Hepatocyte (in vitro differentiated cells): ENCODE measurements around the gene LRCOL1. TPM values are rescaled to one million over a fixed set of nuclear protein-coding genes. Genes with fewer than 3 reads are reported as not detected.

ENCODE experiments used
- DNase-seq: peaks from one replicate; pipeline ENCODE4 v3.0.0-alpha.2; 2016; ENCODE audit warnings: low spot score
- H2AFZ ChIP-seq: fragments of 200-600 bp; sonication (generic); 2 replicates; pipeline ENCODE4 v1.6.0; 2016; ENCODE audit warnings: antibody characterized with exemption, mild to moderate bottlenecking
- H3K27ac ChIP-seq: fragments of 200-600 bp; sonication (generic); 2 replicates; pipeline ENCODE4 v1.5.1; 2016; ENCODE audit warnings: mild to moderate bottlenecking
- H3K27me3 ChIP-seq: fragments of 200-600 bp; sonication (generic); 2 replicates; pipeline ENCODE4 v1.6.1; 2016
- H3K36me3 ChIP-seq: fragments of 200-600 bp; sonication (generic); replicated peaks from 2 replicates; pipeline ENCODE4 v1.5.1; 2016; ENCODE audit warnings: low read depth; ENCODE audit not compliant: insufficient read depth
- H3K4me1 ChIP-seq: fragments of 200-600 bp; sonication (generic); 2 replicates; pipeline ENCODE4 v1.5.1; 2016; ENCODE audit warnings: mild to moderate bottlenecking, moderate library complexity; ENCODE audit not compliant: insufficient read depth
- H3K4me2 ChIP-seq: fragments of 200-600 bp; sonication (generic); 2 replicates; pipeline ENCODE4 v1.6.0; 2016
- H3K4me3 ChIP-seq: fragments of 200-600 bp; sonication (generic); 2 replicates; pipeline ENCODE4 v1.5.1; 2016; ENCODE audit warnings: mild to moderate bottlenecking
- H3K79me2 ChIP-seq: fragments of 200-600 bp; sonication (generic); 2 replicates; pipeline ENCODE4 v1.6.0; 2017; ENCODE audit warnings: mild to moderate bottlenecking
- H3K9me2 ChIP-seq: fragments of 200-600 bp; sonication (generic); replicated peaks from 2 replicates; pipeline ENCODE4 v1.6.0; 2017; ENCODE audit warnings: mild to moderate bottlenecking; ENCODE audit not compliant: insufficient read depth
- H3K9me3 ChIP-seq: fragments of 200-600 bp; sonication (generic); 2 replicates; pipeline ENCODE4 v1.5.1; 2016; ENCODE audit warnings: low read depth, mild to moderate bottlenecking
- H4K20me1 ChIP-seq: fragments of 200-600 bp; sonication (generic); 2 replicates; pipeline ENCODE4 v1.6.0; 2016; ENCODE audit warnings: mild to moderate bottlenecking; ENCODE audit not compliant: insufficient read depth, poor library complexity, severe bottlenecking
- EZH2 ChIP-seq: fragments of 200-600 bp; sonication (generic); IDR thresholded peaks from 2 replicates; pipeline ENCODE4 v1.6.1; 2016; ENCODE audit warnings: antibody characterized with exemption, mild to moderate bottlenecking, borderline replicate concordance
- EZH2phosphoT487 ChIP-seq: fragments of 200-600 bp; sonication (generic); IDR thresholded peaks from one replicate; pipeline ENCODE4 v1.6.1; 2018; ENCODE audit warnings: antibody characterized with exemption, mild to moderate bottlenecking, low read depth, moderate library complexity; ENCODE audit not compliant: unreplicated experiment, severe bottlenecking
- WGBS: methylation state at CpG from one replicate; pipeline ENCODE4 v1.1.6; 2016; ENCODE audit warnings: low lambda C conversion rate; ENCODE audit errors: missing lambda C conversion rate; 5-methylcytosine and 5-hydroxymethylcytosine counted together
- polyA plus RNA-seq: library from polyadenylated mRNA; unstranded; fragments of >200 nt; fragmentation: Nextera tagmentation; extraction: Ambion mirVana; gene quantifications from 2 replicates; pipeline ENCODE4 v1.2.1, GENCODE V29; 2016
- total RNA-seq: library from RNA; depleted of rRNA; stranded (reverse); fragments of >200 nt; gene quantifications from 2 replicates; pipeline ENCODE4 v1.2.3, GENCODE V29; 2014
- TF ChIP-seq, protein P1 (sequence below): fragments of 200-600 bp; sonication (generic); IDR thresholded peaks from 2 replicates; pipeline ENCODE4 v1.5.1; 2016; ENCODE audit warnings: antibody characterized with exemption, mild to moderate bottlenecking; ENCODE audit not compliant: poor library complexity

LRCOL1 gene
- total and polyA plus RNA-seq, 2 experiments from 2014 or later: 0.28 TPM; not detected in 1

GRCh38 chr12:132649226-132649945, 39.0 kb upstream of the LRCOL1 start:
- Histone ChIP-seq H2AFZ (no peak overlapping the region), H3K79me2 (no peaks in the 10 kb centered on the region), H3K9me2 (no peaks in the 10 kb centered on the region), H3K27me3 (no peaks in the 10 kb centered on the region), H3K4me2 (no peak overlapping the region), H3K9me3 (no peaks in the 10 kb centered on the region), H3K4me1 (no peaks in the 10 kb centered on the region), H3K27ac (no peak overlapping the region), H3K4me3 (no peak overlapping the region), H4K20me1 (no peaks in the 10 kb centered on the region), H3K36me3 (no peaks in the 10 kb centered on the region)
- 94% methylated on average over 27 of the region's 27 CpGs for WGBS
- DNase-seq: no peak
- no peak for TF ChIP-seq EZH2
- no peak for TF ChIP-seq EZH2phosphoT487
- TF ChIP-seq, protein P1, sequence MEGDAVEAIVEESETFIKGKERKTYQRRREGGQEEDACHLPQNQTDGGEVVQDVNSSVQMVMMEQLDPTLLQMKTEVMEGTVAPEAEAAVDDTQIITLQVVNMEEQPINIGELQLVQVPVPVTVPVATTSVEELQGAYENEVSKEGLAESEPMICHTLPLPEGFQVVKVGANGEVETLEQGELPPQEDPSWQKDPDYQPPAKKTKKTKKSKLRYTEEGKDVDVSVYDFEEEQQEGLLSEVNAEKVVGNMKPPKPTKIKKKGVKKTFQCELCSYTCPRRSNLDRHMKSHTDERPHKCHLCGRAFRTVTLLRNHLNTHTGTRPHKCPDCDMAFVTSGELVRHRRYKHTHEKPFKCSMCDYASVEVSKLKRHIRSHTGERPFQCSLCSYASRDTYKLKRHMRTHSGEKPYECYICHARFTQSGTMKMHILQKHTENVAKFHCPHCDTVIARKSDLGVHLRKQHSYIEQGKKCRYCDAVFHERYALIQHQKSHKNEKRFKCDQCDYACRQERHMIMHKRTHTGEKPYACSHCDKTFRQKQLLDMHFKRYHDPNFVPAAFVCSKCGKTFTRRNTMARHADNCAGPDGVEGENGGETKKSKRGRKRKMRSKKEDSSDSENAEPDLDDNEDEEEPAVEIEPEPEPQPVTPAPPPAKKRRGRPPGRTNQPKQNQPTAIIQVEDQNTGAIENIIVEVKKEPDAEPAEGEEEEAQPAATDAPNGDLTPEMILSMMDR: no peak

GRCh38 chr12:132648616-132649225, 38.3 kb upstream of the LRCOL1 start:
- Histone ChIP-seq H2AFZ (no peak overlapping the region), H3K79me2 (no peaks in the 10 kb centered on the region), H3K4me2 (no peak overlapping the region), H3K9me2 (no peaks in the 10 kb centered on the region), H3K4me1 (no peaks in the 10 kb centered on the region), H3K36me3 (no peaks in the 10 kb centered on the region), H3K4me3 (no peak overlapping the region), H3K9me3 (no peaks in the 10 kb centered on the region), H3K27ac (no peak overlapping the region), H4K20me1 (no peaks in the 10 kb centered on the region), H3K27me3 (no peaks in the 10 kb centered on the region)
- DNase-seq: no peak
- 95% methylated on average over 24 of the region's 24 CpGs for WGBS
- TF ChIP-seq EZH2 (no peak), EZH2phosphoT487 (no peak)
- TF ChIP-seq, protein P1: no peak

DNA sequence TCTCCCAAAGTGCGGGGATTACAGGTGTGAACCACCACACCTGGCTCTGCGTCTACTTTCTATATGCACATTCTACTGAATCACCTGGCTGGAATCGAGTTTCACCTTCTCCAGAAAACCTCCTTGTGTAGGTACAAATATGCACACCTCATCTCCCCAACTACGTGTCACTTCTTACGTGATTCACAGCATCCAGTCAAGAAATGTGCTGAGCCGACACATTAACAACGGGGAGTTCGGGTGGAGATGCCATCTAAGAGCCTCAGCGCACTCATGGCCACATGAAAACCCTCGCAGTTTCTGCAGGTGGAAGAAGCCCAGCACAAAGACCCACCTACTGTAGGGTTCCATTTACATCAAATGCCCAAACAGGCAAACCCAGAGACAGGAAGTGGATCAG, 37.5 kb upstream of the LRCOL1 start:
- H3K27me3 ChIP-seq: no peaks in the 10 kb centered on the region
- no peaks in the 10 kb centered on the region for H3K4me1 ChIP-seq
- no peaks in the 10 kb centered on the region for H4K20me1 ChIP-seq
- H3K79me2 ChIP-seq: no peaks in the 10 kb centered on the region
- H3K9me2 ChIP-seq: no peaks in the 10 kb centered on the region
- no peak overlapping the region for H3K27ac ChIP-seq
- 93% methylated on average over 10 of the region's 10 CpGs for WGBS
- H3K36me3 ChIP-seq: no peaks in the 10 kb centered on the region
- H3K4me2 ChIP-seq: no peak overlapping the region
- no peaks in the 10 kb centered on the region for H3K9me3 ChIP-seq
- H2AFZ ChIP-seq: no peak overlapping the region
- no peak for DNase-seq
- no peak overlapping the region for H3K4me3 ChIP-seq
- TF ChIP-seq EZH2 (no peak), EZH2phosphoT487 (no peak)
- TF ChIP-seq, protein P1: no peak
